GM11168 (cell line): Measurements from ENCODE around the gene RHOBTB3.
"Not testable (repeated sequence)": the region's sequence is repeated elsewhere in the genome, so short reads cannot be mapped to it uniquely, and the experiment has no call there.

ENCODE experiments used
- in situ Hi-C: fragments of 300-500 bp; cut with MboI; formaldehyde crosslinking; loops from one replicate; pipeline ENCODE4 v1.12.0; 2022; ENCODE audit warnings: low sequenced_read_pairs; ENCODE audit not compliant: unreplicated experiment

The RHOBTB3 gene

DNA sequence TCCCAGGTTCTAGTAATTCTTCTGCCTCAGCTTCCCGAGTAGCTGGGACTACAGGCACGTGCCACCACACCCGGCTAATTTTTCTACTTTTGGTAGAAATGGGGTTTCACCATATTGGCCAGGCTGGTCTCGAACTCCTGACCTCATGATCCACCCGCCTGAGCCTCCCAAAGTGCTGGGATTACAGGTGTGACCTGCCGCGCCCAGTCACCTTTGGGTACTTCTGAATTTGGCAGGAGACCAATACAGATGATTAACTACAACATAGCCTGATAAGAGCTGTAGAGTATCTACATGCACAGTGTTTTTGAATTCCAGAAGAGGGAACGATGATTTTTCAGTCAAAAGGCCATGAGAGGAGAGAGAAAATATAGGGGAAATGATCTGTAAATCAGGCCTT, 81.9 kb downstream of the RHOBTB3 start:
- in situ Hi-C loops = not testable (repeated sequence)

DNA sequence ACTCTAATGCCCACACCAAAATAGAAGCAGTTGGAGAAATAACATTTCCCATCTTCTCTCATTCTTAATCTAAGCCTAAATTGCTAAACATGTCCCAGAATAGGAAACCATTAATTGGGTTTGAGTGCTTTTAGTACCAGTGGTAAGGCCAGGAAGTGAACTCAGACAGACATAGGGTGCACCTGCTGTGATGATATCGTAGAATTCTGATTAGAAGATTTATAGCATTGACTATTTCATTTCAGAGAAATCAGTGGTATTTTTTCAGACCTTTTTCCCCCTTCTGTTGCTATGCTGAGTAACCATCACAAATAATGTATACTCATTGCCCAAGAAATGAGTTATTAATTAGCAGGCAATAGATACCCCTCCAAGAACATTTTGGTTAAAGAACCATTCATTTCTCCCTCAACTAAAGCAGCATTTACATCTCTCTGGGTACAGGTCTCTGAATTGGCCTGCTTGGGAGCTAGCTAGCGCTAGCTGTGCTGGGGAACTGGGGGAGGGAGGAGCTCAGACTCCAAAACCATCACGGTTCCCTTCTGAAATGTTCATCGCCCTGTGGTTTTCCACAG, 84.1 kb downstream of the RHOBTB3 start:
- in situ Hi-C loops = no loop called here

DNA sequence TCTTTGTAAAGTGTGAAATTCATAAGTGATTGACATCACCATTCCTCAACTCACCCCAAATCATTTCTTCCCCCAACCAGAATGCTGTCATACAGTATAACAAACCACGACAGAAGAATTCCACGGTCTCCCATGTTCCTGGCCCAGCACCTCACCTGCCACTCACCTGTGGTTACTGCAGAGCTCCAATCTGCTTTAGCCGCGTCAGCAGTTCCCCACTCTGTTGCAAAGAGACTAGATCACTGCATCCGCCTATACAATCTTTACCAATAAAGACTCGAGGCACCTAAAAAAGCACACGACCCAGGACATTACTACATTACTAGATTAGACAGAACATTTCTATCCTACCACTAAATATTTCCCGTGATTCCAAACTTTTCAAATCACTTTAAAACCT, 85.2 kb downstream of the RHOBTB3 start:
- in situ Hi-C loops = no loop called here

DNA sequence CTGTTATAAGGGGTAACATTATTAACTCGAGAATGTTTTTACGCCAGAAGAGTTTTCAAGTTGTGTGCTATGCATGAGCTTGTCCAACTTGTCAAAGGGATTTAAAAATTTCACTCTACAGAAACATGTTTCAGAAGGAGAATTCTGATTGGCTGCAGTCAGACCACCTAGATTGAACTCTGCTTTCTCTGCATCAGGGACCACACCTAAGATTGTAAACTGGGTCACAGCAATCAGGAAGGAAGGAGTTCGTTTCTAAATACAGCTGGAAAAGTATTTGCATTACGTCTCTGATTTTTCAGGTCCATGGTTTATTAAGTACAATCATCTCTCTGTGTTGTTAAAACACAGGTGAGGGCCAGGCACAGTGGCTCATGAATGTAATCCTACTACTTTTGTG, 85.6 kb downstream of the RHOBTB3 start:
- in situ Hi-C loops = no loop called here

DNA sequence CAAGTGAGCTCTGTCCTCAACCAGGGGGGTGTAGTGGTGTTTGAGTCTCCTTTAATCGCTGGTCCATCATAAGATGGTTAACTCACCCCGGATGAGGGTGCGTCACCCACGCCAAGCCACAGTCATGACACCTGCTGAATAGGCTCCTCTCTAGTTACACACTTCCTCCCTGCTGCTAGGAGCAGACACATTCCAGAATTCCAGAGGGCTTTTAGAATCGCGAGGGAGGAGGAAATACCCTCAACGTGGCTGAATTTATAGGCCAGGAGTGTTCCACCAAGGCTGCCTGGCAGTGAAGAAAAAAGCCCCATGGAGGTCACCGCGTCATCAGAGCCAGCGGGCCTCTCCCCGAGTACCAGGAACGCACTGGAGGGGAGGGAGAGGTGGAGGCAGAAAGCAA, 86.3 kb downstream of the RHOBTB3 start:
- in situ Hi-C loops = no loop called here

DNA sequence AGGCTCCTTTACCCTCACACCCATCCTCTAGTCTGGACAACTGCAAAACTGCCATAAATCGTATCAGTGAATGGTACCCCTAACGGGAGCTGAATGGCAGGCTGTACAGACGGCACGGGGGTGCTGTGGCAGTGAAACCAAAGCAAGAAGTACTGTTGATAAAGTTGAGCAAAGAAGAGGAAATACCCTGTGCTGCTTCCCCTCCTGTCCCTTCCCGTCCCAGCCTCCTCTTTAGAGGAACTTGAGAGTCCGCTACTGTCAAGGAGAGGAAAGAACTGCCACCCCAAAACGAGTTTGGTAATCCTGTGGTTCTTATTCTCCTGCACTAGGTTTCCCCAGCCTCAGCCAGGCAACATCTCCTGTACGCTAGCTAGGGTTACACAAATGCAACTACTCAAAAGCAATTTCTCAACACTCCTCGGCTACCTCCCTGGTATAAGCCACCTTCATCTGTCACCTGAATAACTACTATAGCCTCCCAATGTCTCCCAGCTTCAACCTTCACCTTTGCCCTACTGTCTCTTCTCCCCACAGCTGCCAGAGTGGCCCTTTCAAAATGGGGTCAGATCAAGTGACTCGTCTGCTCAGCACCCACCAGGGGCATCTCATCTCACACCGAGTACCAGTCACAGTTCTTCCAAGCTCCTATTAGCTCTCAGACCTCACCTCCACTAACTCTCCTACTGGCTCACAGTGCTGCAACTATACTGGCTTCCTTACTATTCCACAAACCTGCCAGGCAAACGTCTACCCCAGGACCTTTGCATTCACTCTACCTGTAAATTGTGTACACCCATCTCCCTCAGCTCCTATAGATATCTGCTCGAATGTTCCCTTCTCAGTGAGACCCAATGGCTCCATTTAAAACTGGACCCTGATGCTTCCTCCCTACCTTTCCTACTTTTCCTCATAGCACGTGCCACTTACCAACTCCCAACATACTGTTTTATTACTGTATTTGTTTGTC, 87.3 kb downstream of the RHOBTB3 start:
- in situ Hi-C loops = no loop called here

DNA sequence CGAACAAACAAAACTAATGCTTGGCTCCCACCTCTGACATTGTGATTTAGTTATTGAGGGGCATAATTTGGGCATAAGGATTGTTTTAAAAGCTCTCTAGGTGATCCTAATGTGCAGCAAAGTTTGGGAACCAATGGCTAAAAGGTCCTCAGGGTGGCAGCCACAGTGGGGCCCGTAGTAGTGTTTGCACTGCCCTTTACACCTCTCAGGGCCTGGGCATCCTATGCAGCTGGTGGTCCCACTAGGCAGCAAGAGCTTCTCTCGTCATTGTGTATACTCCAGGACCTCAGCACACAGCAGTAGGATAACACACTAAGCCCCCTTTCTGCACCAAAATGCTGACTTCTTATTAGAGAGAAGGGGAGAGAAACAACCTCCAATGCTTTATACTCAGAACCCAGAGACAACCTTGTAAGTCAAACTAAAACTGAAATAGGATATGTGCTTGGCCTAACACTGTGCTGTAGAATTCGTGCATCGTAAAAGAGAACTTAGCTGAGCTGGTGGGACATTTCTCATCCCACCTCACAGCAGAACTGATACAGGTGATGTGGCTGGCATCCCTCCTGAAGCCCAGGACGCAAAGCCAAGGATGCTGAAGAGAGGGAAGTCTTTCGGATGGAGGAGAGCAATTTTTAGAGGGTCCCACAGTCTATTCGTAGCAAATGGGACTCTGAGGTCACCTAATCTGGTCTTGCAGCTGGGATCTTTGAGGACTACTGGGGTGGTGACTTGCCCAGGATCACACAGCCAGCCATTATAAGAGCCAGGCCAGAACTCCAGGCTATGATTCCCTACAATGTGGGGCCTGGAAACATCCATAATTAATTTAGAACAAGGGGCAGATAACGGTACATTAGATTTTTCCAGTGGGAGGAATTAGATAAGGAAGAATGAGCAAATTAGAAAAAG, 90.2 kb downstream of the RHOBTB3 start:
- in situ Hi-C loops = no loop called here

DNA sequence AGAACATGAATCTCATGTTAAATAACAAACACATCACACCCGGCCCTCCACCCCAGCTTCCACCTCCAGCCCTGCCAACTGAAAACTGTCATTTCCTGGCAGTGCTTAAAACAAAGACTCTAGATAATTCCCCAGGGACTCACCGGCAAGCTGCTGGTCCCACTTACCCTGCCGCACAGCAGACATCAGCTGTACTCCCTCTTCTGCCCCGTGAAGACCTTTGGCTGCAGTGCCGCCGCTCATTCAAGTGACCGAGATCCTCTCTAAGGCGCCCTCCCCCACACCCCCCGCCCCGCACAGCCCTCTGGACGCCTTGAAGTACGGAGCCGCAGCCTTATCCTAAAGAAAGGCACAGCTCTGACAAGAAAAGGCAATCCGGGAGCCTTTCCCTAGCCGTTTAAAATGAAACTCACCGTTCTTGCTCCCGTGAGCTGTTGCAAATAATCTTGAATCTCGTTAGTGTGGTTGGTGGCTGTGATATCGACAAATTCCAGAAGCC, 91.0 kb downstream of the RHOBTB3 start:
- in situ Hi-C loops = no loop called here

DNA sequence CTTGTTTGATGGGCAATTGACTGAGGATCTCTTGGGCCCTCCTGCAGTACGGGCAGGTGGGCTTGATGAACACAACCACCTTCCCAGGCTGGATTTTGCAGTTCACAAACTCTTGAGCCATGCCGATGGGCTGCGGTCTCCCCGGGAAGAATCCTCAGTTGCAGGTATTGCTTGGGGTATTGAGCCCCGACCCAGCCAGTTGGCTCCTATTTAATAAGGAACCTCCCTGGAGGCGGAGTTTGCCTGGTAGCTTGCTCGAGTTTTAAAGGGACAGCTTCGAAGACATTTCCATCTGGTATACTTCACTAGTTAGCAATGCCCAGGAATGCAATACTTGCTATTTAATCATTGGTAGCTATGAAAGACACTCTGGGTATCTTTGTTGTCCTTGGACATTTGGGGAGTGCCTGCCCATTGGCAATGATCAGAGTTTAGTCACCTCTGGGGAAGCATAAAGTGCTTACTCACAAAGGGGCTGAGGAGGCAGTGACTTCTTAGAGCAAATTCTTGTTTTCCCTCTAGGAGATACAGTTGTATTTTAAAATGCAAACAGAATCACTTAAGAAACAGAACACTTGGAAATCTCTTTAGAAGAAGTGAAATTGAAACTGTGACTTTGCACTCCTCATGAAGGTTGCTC, 91.5 kb downstream of the RHOBTB3 start, which contains the start of gene GLRX:
Gene GLRX (minus strand): TSS at position 185 of the 640 bp plus-strand sequence. CDS start 64 bp downstream, at position 121.
- in situ Hi-C loops = no loop called here

DNA sequence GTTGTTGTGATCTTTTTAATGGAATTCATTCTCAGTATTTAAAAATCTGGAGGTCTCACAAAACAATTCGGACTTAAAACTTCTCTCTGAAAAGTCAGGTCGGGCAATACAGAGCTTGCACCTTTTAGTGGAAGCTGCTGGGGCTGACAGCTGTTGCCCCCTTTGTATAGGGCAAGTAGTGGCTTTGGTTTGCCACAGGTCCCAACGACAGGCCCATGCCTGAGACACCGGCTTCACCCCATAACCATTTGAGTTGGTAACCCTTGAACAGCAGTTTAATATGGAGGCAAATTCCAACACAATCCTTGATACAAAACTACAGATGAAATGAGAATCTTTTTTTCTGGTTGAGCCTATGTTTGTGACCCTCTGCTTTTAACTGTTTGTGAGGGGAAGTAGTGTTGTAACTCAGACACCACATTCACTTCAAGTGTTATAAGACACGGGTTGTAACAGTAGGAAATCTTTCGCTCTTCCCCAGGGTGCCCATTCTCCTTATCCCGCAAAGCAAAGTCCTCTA, 92.1 kb downstream of the RHOBTB3 start:
- in situ Hi-C loops = no loop called here

DNA sequence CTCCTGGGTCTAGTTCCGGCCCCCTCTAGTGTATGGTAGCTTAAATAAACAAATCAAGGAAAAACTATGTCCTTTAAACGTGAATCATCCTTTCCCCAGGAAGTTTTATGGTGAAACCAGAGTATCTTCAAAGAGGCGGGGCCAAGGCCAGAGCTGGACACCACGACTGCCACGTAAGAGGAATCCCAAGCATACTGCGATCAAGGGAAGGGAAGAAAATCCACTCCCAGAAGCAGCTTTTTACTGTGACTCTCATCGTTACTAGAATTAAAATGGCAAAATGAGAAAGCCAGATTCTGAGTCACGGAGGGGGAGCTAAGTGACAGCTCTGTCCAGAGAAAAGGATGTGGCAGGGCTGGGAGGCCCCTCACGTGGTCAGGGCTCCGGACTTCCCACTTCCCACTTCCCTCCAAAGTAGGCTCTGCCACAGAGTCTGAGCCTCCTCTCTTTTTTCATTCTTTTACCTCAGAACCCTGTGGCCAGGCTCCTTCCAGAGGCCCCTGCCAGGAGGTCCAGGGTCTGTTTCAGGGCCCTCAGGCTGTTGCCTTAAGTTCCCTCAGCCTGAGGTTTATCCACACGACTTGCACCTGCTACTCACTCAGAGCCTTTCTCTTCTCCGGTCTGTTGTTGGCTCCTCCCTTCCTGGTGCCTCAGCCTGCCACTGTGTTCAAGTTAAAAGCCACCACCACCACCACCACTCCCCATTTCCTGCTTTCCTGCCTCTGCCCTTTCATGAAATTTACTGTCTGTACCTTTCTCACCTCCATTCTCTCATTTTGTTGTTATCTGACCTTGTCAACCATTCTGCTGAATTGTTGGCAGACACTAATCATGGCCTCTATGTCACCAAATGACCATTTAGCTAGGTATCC, 92.8 kb downstream of the RHOBTB3 start:
- in situ Hi-C loops = no loop called here

DNA sequence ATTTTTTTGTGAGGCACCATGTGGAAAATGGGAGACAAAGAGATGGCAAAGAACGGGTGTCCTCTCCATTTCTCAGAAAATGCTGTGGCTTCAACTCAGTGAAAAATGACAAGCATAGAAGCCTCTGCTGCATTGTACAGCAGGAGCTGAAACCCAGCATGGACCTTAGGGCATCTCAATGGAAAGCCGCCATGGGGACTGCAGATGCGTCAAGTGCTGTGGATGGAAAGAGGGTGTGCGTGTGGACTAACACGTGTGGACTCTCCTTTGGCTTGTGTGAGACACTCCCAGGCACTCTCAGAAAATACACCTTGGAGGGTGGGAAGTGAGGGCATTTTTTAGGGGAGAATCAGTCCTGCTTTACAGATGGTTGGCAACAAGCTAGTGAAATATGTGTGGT, 93.6 kb downstream of the RHOBTB3 start:
- in situ Hi-C loops = no loop called here

DNA sequence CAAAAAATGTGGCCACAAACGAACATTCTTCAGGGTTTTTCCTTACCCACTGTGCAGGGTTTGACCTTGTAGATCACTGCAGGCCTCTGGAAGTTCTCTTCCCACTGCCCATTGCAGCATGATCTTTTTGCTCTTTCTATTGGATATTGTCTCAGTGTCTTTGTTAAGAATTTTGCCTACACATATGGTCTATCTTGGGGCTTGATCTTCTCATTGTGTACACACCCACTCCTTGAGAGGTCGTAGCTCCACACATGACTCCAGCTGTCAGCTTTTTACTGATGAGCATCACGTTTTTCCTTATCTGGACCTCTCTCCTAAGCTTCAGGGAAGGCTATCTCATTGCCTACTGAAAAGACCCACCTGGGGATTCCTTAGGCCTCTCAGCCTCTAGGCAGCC, 94.4 kb downstream of the RHOBTB3 start:
- in situ Hi-C loops = no loop called here

DNA sequence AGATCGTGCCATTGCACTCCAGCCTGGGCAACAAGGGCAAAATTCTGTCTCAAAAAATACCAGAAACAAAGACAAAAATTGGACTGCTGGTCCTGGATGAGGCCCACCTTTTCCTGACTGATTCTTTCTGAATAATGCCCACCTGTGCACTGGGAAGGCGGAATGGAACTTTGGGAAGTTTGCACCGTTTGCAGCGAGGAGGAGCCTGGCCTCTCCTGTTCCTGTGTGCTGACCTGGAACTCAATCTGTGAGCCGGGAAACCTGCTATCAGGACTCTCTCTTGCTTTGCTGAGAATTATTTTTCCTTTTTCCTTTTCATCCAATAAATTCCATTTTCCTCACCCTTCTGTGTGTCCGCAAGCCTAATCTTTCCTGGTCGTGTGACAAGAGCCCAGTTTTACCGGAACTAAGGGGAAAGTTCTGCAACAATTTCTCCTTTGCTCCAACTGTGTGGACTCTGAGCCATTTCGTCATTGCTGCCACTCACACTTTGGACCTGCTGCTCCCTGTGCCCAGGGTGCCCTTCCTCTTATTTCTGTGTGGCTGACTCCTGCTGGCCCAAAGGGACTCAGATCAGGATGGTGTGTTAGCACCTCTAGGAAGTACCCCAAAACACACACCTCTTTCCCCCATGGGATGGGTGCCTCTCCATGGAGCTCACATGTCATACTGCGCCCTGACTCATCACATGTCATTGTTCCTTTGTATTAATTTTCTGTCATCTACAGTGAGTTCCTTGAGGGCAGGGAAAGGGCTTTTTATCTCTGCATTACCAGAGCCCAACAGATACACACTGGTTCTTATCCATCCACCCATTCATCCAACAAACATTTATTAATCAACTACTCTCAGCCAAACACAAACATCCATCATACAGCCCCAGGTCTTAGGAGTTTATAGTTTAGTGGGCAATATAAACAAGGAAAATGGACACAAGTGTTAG, 96.1 kb downstream of the RHOBTB3 start:
- in situ Hi-C loops = no loop called here

DNA sequence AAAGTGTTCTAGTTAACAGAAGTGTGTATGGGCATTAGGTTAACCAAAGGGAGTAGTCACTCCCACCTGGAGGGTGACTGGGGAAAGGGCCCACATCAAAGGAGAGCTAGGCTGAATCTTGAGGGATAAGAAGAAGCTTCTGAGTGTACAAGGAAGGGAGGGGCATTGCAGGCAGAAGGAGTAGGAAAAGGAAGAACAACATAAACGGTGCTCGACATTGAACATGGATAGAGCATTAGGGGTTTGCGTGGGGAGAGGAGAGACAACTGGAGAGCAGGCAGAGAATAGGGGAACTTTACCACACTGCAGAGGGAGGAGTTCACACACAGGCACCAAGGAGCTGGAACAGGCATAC, 96.7 kb downstream of the RHOBTB3 start:
- in situ Hi-C loops = no loop called here

DNA sequence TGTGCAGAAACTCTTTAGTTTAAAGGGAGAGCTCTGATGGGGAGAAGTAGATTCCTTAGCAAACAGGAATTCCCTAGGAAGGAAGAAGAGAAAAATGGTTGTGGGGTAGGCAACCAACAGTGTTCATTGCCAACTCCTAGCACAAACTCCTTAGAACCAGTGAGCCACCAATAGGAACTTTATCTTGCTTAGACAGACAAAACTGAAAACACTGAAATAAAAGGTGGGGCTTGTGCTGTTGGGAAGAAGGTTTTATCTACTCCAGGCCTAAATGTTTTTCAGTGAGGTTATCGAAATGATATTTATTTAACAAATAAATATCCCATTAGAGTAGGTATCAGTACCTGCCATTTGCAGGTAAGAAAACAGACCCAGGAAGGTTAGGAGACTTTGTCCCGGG, 99.1 kb downstream of the RHOBTB3 start:
- in situ Hi-C loops = no loop called here

DNA sequence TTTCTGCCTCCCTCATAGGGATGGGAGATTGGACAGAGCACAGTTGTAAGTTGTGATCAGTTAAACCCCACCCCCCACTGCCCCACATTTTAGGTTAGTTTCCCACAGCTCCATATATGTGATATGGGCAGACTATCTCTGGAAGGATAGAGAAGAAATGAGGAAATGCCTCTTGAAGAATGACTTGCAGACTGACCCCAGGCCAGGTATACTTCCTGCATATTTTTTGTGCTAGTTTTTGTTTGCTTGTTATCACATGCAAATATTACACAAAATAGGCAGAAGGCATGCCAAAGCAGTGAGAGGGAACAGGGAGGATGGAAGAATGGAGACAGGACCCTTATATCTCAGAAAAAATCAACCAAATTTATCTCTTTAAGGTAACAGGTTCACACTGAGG, 101.5 kb downstream of the RHOBTB3 start:
- in situ Hi-C loops = no loop called here
